ENCODE data around the gene INPP5D. TPM values are rescaled to one million over a fixed set of nuclear protein-coding genes. Genes with fewer than 3 reads are reported as not detected.

INPP5D gene
- total and polyA plus RNA-seq, 7 experiments from 2014 or later, result 41.0 to 232 (median 122) TPM

- no peak overlapping the region for H3K4me3 ChIP-seq (ENCODE audit: low read length)
- H3K9me3 ChIP-seq (ENCODE audit: control insufficient read depth in 2 of 3, low read length in 3 of 3), result peaks cover 0 to 18% (median 0%) of the 10 kb centered on the region in 3 experiments
- Mint-ChIP-seq H3K27me3 (no peaks in the 10 kb centered on the region), H3K36me3 (peaks cover 28 to 71% (median 58%) of the 10 kb centered on the region in 5 donors), H3K27ac (peak overlapping the region in 4 of 9 donors; percentile 25 to 38 (median 32)), H3K4me3 (no peak overlapping the region), H3K4me1 (peaks cover 0 to 14% (median 0%) of the 10 kb centered on the region in 7 donors), H3K9me3 (peaks cover 0 to 21% (median 3%) of the 10 kb centered on the region in 11 donors)
- DNase-seq (no peak), ATAC-seq (no peak)
- ChIA-PET CTCF (interaction anchor here (0.5 kb wide), 1 partner anchor 124 kb away, joined by 4 read pairs; no protein-coding TSS in a partner anchor), POLR2A (interaction anchor here (1.6 kb wide), 1 partner anchor 41 kb away, joined by 3 read pairs; no protein-coding TSS in a partner anchor)
- H3K4me1 ChIP-seq (ENCODE audit: control insufficient read depth in 2 of 2, insufficient read depth in 2 of 2, low read length in 2 of 2), result no peaks in the 10 kb centered on the region
- intact Hi-C loops (cut with micrococcal nuclease), result no loop called here
- H3K27ac ChIP-seq (ENCODE audit: low read depth, low read length), result no peak overlapping the region
- peaks cover 37 to 81% (median 48%) of the 10 kb centered on the region in 3 experiments for H3K36me3 ChIP-seq (ENCODE audit: control insufficient read depth in 2 of 3, insufficient read depth in 3 of 3, low read length in 3 of 3)
- no peaks in the 10 kb centered on the region for H3K27me3 ChIP-seq (ENCODE audit: control insufficient read depth in 2 of 2, insufficient read depth in 2 of 2, low read length in 2 of 2)
These were observed 141.3 kb downstream of the INPP5D start for GRCh38 chr2:233201258-233202013.

GRCh38 chr2:233202531-233202944, 142.4 kb downstream of the INPP5D start:
- Mint-ChIP-seq H3K9me3 (peaks cover 0 to 21% (median 3%) of the 10 kb centered on the region in 11 donors), H3K4me3 (no peak overlapping the region), H3K27ac (peak overlapping the region in 2 of 9 donors; percentile 33 to 81), H3K27me3 (no peaks in the 10 kb centered on the region), H3K4me1 (peaks cover 1 to 14% (median 3%) of the 10 kb centered on the region in 7 donors), H3K36me3 (peaks cover 25 to 62% (median 47%) of the 10 kb centered on the region in 5 donors)
- no peak overlapping the region for H3K4me3 ChIP-seq (ENCODE audit: low read length)
- no peaks in the 10 kb centered on the region for H3K4me1 ChIP-seq (ENCODE audit: control insufficient read depth in 2 of 2, insufficient read depth in 2 of 2, low read length in 2 of 2)
- no peak overlapping the region for H3K27ac ChIP-seq (ENCODE audit: low read depth, low read length)
- H3K36me3 ChIP-seq (ENCODE audit: control insufficient read depth in 2 of 3, insufficient read depth in 3 of 3, low read length in 3 of 3), result peaks cover 30 to 81% (median 38%) of the 10 kb centered on the region in 3 experiments
- no peaks in the 10 kb centered on the region for H3K27me3 ChIP-seq (ENCODE audit: control insufficient read depth in 2 of 2, insufficient read depth in 2 of 2, low read length in 2 of 2)
- peaks cover 0 to 18% (median 0%) of the 10 kb centered on the region in 3 experiments for H3K9me3 ChIP-seq (ENCODE audit: control insufficient read depth in 2 of 3, low read length in 3 of 3)
- intact Hi-C loops (cut with micrococcal nuclease), result no loop called here
- ATAC-seq, result peak; percentile 52
- no peak for DNase-seq
- POLR2A ChIA-PET, result interaction anchor here (0.6 to 1.6 kb wide), 2 partner anchors 40 to 137 kb away, joined by 3 read pairs; no protein-coding TSS in a partner anchor
- CTCF ChIA-PET, result no interaction called here

- H3K4me1 ChIP-seq (ENCODE audit: control insufficient read depth in 2 of 2, insufficient read depth in 2 of 2, low read length in 2 of 2), result no peaks in the 10 kb centered on the region
- Mint-ChIP-seq H3K9me3 (peaks cover 0 to 21% (median 3%) of the 10 kb centered on the region in 11 donors), H3K4me1 (peaks cover 3 to 14% (median 6%) of the 10 kb centered on the region in 7 donors), H3K27me3 (no peaks in the 10 kb centered on the region), H3K36me3 (peaks cover 23 to 60% (median 44%) of the 10 kb centered on the region in 5 donors), H3K4me3 (no peak overlapping the region), H3K27ac (peak overlapping the region in 4 of 9 donors; percentile 58 to 86 (median 77))
- peaks cover 0 to 18% (median 0%) of the 10 kb centered on the region in 3 experiments for H3K9me3 ChIP-seq (ENCODE audit: control insufficient read depth in 2 of 3, low read length in 3 of 3)
- H3K36me3 ChIP-seq (ENCODE audit: control insufficient read depth in 2 of 3, insufficient read depth in 3 of 3, low read length in 3 of 3), result peaks cover 25 to 81% (median 33%) of the 10 kb centered on the region in 3 experiments
- ATAC-seq (no peak), DNase-seq (no peak)
- intact Hi-C loops (cut with micrococcal nuclease), result no loop called here
- H3K27me3 ChIP-seq (ENCODE audit: control insufficient read depth in 2 of 2, insufficient read depth in 2 of 2, low read length in 2 of 2), result no peaks in the 10 kb centered on the region
- H3K27ac ChIP-seq (ENCODE audit: low read depth, low read length), result no peak overlapping the region
- ChIA-PET POLR2A (interaction anchor here (0.6 kb wide), 1 partner anchor 138 kb away, joined by 3 read pairs; no protein-coding TSS in a partner anchor), CTCF (no interaction called here)
- no peak overlapping the region for H3K4me3 ChIP-seq (ENCODE audit: low read length)
These were observed 142.9 kb downstream of the INPP5D start for GRCh38 chr2:233203060-233203459.

GRCh38 chr2:233204286-233204936, 144.3 kb downstream of the INPP5D start:
- no peak overlapping the region for H3K4me3 ChIP-seq (ENCODE audit: low read length)
- H3K4me1 ChIP-seq (ENCODE audit: control insufficient read depth in 2 of 2, insufficient read depth in 2 of 2, low read length in 2 of 2), result no peaks in the 10 kb centered on the region
- intact Hi-C loops (cut with micrococcal nuclease), result no loop called here
- Mint-ChIP-seq H3K4me3 (no peak overlapping the region), H3K9me3 (peaks cover 0 to 21% (median 3%) of the 10 kb centered on the region in 11 donors), H3K36me3 (peaks cover 23 to 55% (median 44%) of the 10 kb centered on the region in 5 donors), H3K4me1 (peaks cover 8 to 18% (median 10%) of the 10 kb centered on the region in 7 donors), H3K27me3 (no peaks in the 10 kb centered on the region), H3K27ac (peak overlapping the region in 2 of 9 donors; percentile 22 to 50)
- no peaks in the 10 kb centered on the region for H3K27me3 ChIP-seq (ENCODE audit: control insufficient read depth in 2 of 2, insufficient read depth in 2 of 2, low read length in 2 of 2)
- ATAC-seq, result no peak
- ChIA-PET CTCF (no interaction called here), POLR2A (no interaction called here)
- H3K27ac ChIP-seq (ENCODE audit: low read depth, low read length), result no peak overlapping the region
- H3K36me3 ChIP-seq (ENCODE audit: control insufficient read depth in 2 of 3, insufficient read depth in 3 of 3, low read length in 3 of 3), result peaks cover 20 to 76% (median 31%) of the 10 kb centered on the region in 3 experiments
- H3K9me3 ChIP-seq (ENCODE audit: control insufficient read depth in 2 of 3, low read length in 3 of 3), result peaks cover 0 to 18% (median 0%) of the 10 kb centered on the region in 3 experiments
- no peak for DNase-seq

GRCh38 chr2:233208382-233209116, 148.4 kb downstream of the INPP5D start:
- H3K36me3 Mint-ChIP-seq, result peaks cover 0 to 32% (median 15%) of the 10 kb centered on the region in 5 donors
- peaks cover 0 to 2% (median 0%) of the 10 kb centered on the region in 11 donors for H3K9me3 Mint-ChIP-seq
- CTCF ChIA-PET, result no interaction called here
- peak overlapping the region in 8 of 9 donors; percentile 4 to 89 (median 74) for H3K27ac Mint-ChIP-seq
- H3K4me3 Mint-ChIP-seq, result no peak overlapping the region
- H3K27ac ChIP-seq (ENCODE audit: low read depth, low read length), result no peak overlapping the region
- no peaks in the 10 kb centered on the region for H3K27me3 Mint-ChIP-seq
- no peaks in the 10 kb centered on the region for H3K4me1 ChIP-seq (ENCODE audit: control insufficient read depth in 2 of 2, insufficient read depth in 2 of 2, low read length in 2 of 2)
- ATAC-seq, result no peak
- DNase-seq, result no peak
- intact Hi-C loops (cut with micrococcal nuclease), result loop anchor here in 1 of 2 donors (5.0 kb wide), 1 partner anchor 44 kb away; the partner anchor contains the start of gene ATG16L1
- peaks cover 5 to 22% (median 10%) of the 10 kb centered on the region in 7 donors for H3K4me1 Mint-ChIP-seq
- no peaks in the 10 kb centered on the region for H3K9me3 ChIP-seq (ENCODE audit: control insufficient read depth in 2 of 3, low read length in 3 of 3)
- H3K27me3 ChIP-seq (ENCODE audit: control insufficient read depth in 2 of 2, insufficient read depth in 2 of 2, low read length in 2 of 2), result no peaks in the 10 kb centered on the region
- peaks cover 0 to 40% (median 8%) of the 10 kb centered on the region in 3 experiments for H3K36me3 ChIP-seq (ENCODE audit: control insufficient read depth in 2 of 3, insufficient read depth in 3 of 3, low read length in 3 of 3)
- no peak overlapping the region for H3K4me3 ChIP-seq (ENCODE audit: low read length)
- POLR2A ChIA-PET, result interaction anchor here (0.7 kb wide), 1 partner anchor 42 kb away, joined by 3 read pairs; no protein-coding TSS in a partner anchor

- POLR2A ChIA-PET, result no interaction called here
- intact Hi-C loops (cut with micrococcal nuclease), result loop anchor here in 1 of 2 donors (5.0 kb wide), 1 partner anchor 43 kb away; the partner anchor contains the start of gene ATG16L1
- CTCF ChIA-PET, result interaction anchor here (0.5 to 0.6 kb wide), 2 partner anchors 38 to 41 kb away, joined by 3 read pairs; no protein-coding TSS in a partner anchor
- Mint-ChIP-seq H3K4me3 (no peak overlapping the region), H3K36me3 (peaks cover 0 to 27% (median 11%) of the 10 kb centered on the region in 5 donors), H3K9me3 (peaks cover 0 to 2% (median 0%) of the 10 kb centered on the region in 11 donors), H3K4me1 (peaks cover 5 to 22% (median 10%) of the 10 kb centered on the region in 7 donors), H3K27me3 (no peaks in the 10 kb centered on the region), H3K27ac (peak overlapping the region; percentile 4 to 89 (median 75))
- Histone ChIP-seq H3K9me3 (ENCODE audit: control insufficient read depth in 2 of 3, low read length in 3 of 3) (no peaks in the 10 kb centered on the region), H3K27ac (ENCODE audit: low read depth, low read length) (no peak overlapping the region), H3K4me1 (ENCODE audit: control insufficient read depth in 2 of 2, insufficient read depth in 2 of 2, low read length in 2 of 2) (no peaks in the 10 kb centered on the region), H3K27me3 (ENCODE audit: control insufficient read depth in 2 of 2, insufficient read depth in 2 of 2, low read length in 2 of 2) (no peaks in the 10 kb centered on the region), H3K36me3 (ENCODE audit: control insufficient read depth in 2 of 3, insufficient read depth in 3 of 3, low read length in 3 of 3) (peaks cover 0 to 34% (median 4%) of the 10 kb centered on the region in 3 experiments), H3K4me3 (ENCODE audit: low read length) (no peak overlapping the region)
- ATAC-seq (no peak), DNase-seq (no peak)
These were observed 149.0 kb downstream of the INPP5D start for GRCh38 chr2:233209117-233209532.

All from naive thymus-derived CD4-positive, alpha-beta T cell (primary cell).